PC-9 (cell line): Measurements from ENCODE around the gene FRMD7.
"Not testable (repeated sequence)": the region's sequence is repeated elsewhere in the genome, so short reads cannot be mapped to it uniquely, and the experiment has no call there.

Experiments
- EZH2 ChIP-seq: fragments of 200-600 bp; sonication (generic); IDR thresholded peaks from 2 replicates; pipeline ENCODE4 v1.8.0; 2017; ENCODE audit warnings: antibody characterized with exemption, low read depth
- TF ChIP-seq, protein P1 (sequence below): fragments of 200-600 bp; sonication (generic); conservative IDR thresholded peaks from 2 replicates; pipeline ENCODE4 v1.6.1; 2017; ENCODE audit warnings: mixed run types, antibody characterized with exemption, mild to moderate bottlenecking, moderate library complexity

DNA sequence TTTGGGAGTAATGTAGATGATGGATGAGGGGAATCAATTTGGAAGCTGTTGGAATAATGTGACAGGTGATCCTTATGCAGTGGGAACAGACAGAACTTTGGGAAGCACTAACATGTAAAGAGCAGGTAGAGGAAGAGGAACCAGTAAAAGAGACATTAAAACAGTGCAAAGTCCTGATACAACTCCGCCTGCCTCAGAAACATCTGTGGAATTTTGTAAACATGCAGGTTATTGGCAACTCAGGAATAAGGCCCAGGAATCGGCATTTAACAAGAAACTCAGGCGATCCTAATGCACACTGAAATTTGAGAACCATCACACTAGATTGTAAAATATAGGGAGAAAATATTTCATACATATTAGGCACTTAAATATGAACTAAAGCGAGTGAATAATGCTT, 29.1 kb downstream of the FRMD7 start:
- TF ChIP-seq, protein P1, sequence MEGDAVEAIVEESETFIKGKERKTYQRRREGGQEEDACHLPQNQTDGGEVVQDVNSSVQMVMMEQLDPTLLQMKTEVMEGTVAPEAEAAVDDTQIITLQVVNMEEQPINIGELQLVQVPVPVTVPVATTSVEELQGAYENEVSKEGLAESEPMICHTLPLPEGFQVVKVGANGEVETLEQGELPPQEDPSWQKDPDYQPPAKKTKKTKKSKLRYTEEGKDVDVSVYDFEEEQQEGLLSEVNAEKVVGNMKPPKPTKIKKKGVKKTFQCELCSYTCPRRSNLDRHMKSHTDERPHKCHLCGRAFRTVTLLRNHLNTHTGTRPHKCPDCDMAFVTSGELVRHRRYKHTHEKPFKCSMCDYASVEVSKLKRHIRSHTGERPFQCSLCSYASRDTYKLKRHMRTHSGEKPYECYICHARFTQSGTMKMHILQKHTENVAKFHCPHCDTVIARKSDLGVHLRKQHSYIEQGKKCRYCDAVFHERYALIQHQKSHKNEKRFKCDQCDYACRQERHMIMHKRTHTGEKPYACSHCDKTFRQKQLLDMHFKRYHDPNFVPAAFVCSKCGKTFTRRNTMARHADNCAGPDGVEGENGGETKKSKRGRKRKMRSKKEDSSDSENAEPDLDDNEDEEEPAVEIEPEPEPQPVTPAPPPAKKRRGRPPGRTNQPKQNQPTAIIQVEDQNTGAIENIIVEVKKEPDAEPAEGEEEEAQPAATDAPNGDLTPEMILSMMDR = not testable (repeated sequence)
- not testable (repeated sequence) for TF ChIP-seq EZH2
